ENCODE data around the gene CHD6. TPM values are rescaled to one million over a fixed set of nuclear protein-coding genes. Genes with fewer than 3 reads are reported as not detected.

Gene CHD6
- total and polyA plus RNA-seq, 2 of the 13 experiments (the other 11 are each of a cell fraction or from before 2014, with no cell fraction given) = 14.4 to 52.0 TPM

DNA sequence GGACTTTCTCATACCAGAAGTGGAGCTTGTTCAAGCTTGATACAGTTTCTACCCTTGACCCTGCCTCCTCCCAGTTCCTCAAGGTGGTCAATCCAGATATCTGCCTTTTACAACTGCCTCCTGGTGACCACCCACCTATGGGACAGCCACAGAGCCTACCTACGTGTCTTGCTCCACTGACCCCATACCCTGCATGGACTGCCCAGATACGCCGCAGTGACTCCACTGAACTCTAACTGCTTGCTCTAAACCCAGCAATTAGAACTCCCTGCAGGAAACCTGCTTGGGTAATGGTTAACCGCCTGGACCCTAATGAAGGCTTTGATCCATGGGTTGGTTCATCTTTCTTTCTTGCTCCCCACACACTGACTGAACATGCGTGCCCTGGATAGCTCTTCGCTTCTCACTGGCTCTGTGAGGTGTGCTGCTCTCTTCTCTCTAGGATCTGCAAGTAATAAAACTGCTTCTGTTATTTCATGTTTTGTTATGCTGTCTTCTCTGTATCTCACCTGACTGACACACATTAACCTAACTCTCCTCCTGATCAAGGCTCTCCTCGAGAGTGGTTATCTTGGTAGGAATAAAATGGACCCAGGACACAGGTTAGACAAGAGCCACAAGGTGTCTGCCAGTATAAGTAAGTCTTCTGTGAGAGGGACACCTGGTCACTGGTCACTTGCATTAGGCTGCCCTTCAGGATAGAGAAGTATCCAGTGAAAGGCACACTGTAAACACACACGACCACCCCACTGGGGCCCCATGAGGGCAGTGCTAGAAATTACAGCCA, 79.2 kb downstream of the CHD6 start (continued):
- TF ChIP-seq, protein P1, sequence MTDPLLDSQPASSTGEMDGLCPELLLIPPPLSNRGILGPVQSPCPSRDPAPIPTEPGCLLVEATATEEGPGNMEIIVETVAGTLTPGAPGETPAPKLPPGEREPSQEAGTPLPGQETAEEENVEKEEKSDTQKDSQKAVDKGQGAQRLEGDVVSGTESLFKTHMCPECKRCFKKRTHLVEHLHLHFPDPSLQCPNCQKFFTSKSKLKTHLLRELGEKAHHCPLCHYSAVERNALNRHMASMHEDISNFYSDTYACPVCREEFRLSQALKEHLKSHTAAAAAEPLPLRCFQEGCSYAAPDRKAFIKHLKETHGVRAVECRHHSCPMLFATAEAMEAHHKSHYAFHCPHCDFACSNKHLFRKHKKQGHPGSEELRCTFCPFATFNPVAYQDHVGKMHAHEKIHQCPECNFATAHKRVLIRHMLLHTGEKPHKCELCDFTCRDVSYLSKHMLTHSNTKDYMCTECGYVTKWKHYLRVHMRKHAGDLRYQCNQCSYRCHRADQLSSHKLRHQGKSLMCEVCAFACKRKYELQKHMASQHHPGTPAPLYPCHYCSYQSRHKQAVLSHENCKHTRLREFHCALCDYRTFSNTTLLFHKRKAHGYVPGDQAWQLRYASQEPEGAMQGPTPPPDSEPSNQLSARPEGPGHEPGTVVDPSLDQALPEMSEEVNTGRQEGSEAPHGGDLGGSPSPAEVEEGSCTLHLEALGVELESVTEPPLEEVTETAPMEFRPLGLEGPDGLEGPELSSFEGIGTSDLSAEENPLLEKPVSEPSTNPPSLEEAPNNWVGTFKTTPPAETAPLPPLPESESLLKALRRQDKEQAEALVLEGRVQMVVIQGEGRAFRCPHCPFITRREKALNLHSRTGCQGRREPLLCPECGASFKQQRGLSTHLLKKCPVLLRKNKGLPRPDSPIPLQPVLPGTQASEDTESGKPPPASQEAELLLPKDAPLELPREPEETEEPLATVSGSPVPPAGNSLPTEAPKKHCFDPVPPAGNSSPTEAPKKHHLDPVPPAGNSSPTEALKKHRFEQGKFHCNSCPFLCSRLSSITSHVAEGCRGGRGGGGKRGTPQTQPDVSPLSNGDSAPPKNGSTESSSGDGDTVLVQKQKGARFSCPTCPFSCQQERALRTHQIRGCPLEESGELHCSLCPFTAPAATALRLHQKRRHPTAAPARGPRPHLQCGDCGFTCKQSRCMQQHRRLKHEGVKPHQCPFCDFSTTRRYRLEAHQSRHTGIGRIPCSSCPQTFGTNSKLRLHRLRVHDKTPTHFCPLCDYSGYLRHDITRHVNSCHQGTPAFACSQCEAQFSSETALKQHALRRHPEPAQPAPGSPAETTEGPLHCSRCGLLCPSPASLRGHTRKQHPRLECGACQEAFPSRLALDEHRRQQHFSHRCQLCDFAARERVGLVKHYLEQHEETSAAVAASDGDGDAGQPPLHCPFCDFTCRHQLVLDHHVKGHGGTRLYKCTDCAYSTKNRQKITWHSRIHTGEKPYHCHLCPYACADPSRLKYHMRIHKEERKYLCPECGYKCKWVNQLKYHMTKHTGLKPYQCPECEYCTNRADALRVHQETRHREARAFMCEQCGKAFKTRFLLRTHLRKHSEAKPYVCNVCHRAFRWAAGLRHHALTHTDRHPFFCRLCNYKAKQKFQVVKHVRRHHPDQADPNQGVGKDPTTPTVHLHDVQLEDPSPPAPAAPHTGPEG (CRISPR knock-in tag; IDR thresholded peaks at IDR 0.05) = no peak
- TF ChIP-seq HMGA1 (CRISPR knock-in tag; conservative IDR thresholded peaks at IDR 0.05) = no peak
- no peak for TF ChIP-seq DNMT3B (CRISPR knock-in tag; conservative IDR thresholded peaks at IDR 0.05)
- TF ChIP-seq NONO (IDR thresholded peaks at IDR 0.05) = no peak
- no peak for TF ChIP-seq NONO (CRISPR knock-in tag; conservative IDR thresholded peaks at IDR 0.05)
- TF ChIP-seq EZH2 (conservative IDR thresholded peaks at IDR 0.05; ENCODE audit: low read depth, low read length) = no peak
- TF ChIP-seq, protein P2, sequence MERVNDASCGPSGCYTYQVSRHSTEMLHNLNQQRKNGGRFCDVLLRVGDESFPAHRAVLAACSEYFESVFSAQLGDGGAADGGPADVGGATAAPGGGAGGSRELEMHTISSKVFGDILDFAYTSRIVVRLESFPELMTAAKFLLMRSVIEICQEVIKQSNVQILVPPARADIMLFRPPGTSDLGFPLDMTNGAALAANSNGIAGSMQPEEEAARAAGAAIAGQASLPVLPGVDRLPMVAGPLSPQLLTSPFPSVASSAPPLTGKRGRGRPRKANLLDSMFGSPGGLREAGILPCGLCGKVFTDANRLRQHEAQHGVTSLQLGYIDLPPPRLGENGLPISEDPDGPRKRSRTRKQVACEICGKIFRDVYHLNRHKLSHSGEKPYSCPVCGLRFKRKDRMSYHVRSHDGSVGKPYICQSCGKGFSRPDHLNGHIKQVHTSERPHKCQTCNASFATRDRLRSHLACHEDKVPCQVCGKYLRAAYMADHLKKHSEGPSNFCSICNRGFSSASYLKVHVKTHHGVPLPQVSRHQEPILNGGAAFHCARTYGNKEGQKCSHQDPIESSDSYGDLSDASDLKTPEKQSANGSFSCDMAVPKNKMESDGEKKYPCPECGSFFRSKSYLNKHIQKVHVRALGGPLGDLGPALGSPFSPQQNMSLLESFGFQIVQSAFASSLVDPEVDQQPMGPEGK (CRISPR knock-in tag; IDR thresholded peaks at IDR 0.05) = peak; percentile 67
- peak; percentile 97 for TF ChIP-seq ZMYM4 (CRISPR knock-in tag; IDR thresholded peaks at IDR 0.05)
- TF ChIP-seq TBP (CRISPR knock-in tag; IDR thresholded peaks at IDR 0.05) = no peak
- no peak for TF ChIP-seq ZNF572 (CRISPR knock-in tag; IDR thresholded peaks at IDR 0.05)
- TF ChIP-seq, protein P3, sequence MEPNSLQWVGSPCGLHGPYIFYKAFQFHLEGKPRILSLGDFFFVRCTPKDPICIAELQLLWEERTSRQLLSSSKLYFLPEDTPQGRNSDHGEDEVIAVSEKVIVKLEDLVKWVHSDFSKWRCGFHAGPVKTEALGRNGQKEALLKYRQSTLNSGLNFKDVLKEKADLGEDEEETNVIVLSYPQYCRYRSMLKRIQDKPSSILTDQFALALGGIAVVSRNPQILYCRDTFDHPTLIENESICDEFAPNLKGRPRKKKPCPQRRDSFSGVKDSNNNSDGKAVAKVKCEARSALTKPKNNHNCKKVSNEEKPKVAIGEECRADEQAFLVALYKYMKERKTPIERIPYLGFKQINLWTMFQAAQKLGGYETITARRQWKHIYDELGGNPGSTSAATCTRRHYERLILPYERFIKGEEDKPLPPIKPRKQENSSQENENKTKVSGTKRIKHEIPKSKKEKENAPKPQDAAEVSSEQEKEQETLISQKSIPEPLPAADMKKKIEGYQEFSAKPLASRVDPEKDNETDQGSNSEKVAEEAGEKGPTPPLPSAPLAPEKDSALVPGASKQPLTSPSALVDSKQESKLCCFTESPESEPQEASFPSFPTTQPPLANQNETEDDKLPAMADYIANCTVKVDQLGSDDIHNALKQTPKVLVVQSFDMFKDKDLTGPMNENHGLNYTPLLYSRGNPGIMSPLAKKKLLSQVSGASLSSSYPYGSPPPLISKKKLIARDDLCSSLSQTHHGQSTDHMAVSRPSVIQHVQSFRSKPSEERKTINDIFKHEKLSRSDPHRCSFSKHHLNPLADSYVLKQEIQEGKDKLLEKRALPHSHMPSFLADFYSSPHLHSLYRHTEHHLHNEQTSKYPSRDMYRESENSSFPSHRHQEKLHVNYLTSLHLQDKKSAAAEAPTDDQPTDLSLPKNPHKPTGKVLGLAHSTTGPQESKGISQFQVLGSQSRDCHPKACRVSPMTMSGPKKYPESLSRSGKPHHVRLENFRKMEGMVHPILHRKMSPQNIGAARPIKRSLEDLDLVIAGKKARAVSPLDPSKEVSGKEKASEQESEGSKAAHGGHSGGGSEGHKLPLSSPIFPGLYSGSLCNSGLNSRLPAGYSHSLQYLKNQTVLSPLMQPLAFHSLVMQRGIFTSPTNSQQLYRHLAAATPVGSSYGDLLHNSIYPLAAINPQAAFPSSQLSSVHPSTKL (CRISPR knock-in tag; IDR thresholded peaks at IDR 0.05) = peak; percentile 84
- TF ChIP-seq ZNF263 (CRISPR knock-in tag; IDR thresholded peaks at IDR 0.05) = no peak
- peak; percentile 63 for TF ChIP-seq KDM6A (CRISPR knock-in tag; IDR thresholded peaks at IDR 0.05; ENCODE audit: low read depth)
- TF ChIP-seq, protein P4, sequence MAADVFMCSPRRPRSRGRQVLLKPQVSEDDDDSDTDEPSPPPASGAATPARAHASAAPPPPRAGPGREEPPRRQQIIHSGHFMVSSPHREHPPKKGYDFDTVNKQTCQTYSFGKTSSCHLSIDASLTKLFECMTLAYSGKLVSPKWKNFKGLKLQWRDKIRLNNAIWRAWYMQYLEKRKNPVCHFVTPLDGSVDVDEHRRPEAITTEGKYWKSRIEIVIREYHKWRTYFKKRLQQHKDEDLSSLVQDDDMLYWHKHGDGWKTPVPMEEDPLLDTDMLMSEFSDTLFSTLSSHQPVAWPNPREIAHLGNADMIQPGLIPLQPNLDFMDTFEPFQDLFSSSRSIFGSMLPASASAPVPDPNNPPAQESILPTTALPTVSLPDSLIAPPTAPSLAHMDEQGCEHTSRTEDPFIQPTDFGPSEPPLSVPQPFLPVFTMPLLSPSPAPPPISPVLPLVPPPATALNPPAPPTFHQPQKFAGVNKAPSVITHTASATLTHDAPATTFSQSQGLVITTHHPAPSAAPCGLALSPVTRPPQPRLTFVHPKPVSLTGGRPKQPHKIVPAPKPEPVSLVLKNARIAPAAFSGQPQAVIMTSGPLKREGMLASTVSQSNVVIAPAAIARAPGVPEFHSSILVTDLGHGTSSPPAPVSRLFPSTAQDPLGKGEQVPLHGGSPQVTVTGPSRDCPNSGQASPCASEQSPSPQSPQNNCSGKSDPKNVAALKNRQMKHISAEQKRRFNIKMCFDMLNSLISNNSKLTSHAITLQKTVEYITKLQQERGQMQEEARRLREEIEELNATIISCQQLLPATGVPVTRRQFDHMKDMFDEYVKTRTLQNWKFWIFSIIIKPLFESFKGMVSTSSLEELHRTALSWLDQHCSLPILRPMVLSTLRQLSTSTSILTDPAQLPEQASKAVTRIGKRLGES (CRISPR knock-in tag; IDR thresholded peaks at IDR 0.05; ENCODE audit: borderline replicate concordance) = no peak
- no peak for TF ChIP-seq MYNN (CRISPR knock-in tag; IDR thresholded peaks at IDR 0.05; ENCODE audit: low read depth)

Data from HepG2 (cell line).